Activated CD4-positive, CD25-positive, alpha-beta regulatory T cell treated with anti-CD3 and anti-CD28 coated beads, Interleukin-2, amount 50 U/mL, for 72 hours (primary cell): ENCODE results near the gene ALDOB.
"Not testable (repeated sequence)": the region's sequence is repeated elsewhere in the genome, so short reads cannot be mapped to it uniquely, and the experiment has no call there.

ENCODE experiments used
- DNase-seq: peaks from one replicate; pipeline ENCODE4 v3.0.0; 2021

ALDOB gene

GRCh38 chr9:101418518-101419430 lies 16.8 kb downstream of the ALDOB start:
- DNase-seq = no peak

- DNase-seq = no peak
Measured at GRCh38 chr9:101417977-101418376, 17.6 kb downstream of the ALDOB start.

- DNase-seq = no peak
Measured at GRCh38 chr9:101417389-101417788, 18.2 kb downstream of the ALDOB start.

GRCh38 chr9:101415578-101415977 lies 20.0 kb downstream of the ALDOB start:
- no peak for DNase-seq

- DNase-seq = no peak
Measured at GRCh38 chr9:101414839-101415238, 20.7 kb downstream of the ALDOB start.

- no peak for DNase-seq
Measured at GRCh38 chr9:101409079-101409477, 26.5 kb downstream of the ALDOB start.

- DNase-seq = no peak
Measured at GRCh38 chr9:101408374-101409078, 27.0 kb downstream of the ALDOB start.

- no peak for DNase-seq
Measured at GRCh38 chr9:101403516-101404285, 31.9 kb downstream of the ALDOB start.

- no peak for DNase-seq
Measured at GRCh38 chr9:101400120-101400519, 35.5 kb downstream of the ALDOB start.

- no peak for DNase-seq
Measured at GRCh38 chr9:101399643-101399970, 36.0 kb downstream of the ALDOB start.

GRCh38 chr9:101398930-101399642 lies 36.5 kb downstream of the ALDOB start:
- DNase-seq = no peak

GRCh38 chr9:101398068-101398929 lies 37.3 kb downstream of the ALDOB start, which contains the start of the genes MRPL50 and ZNF189:
Gene MRPL50, minus strand, starts transcription at chr9:101398618. Its CDS starts 26 bp downstream, at chr9:101398592.
Gene ZNF189, plus strand, starts transcription at chr9:101398851. Its CDS starts 306 bp downstream, at chr9:101399157.
- DNase-seq = peak; percentile 88

- no peak for DNase-seq
Measured at GRCh38 chr9:101397746-101398067, 37.9 kb downstream of the ALDOB start.

GRCh38 chr9:101394687-101395086 lies 40.9 kb downstream of the ALDOB start:
- no peak for DNase-seq

GRCh38 chr9:101393135-101393534 lies 42.4 kb downstream of the ALDOB start:
- no peak for DNase-seq

- no peak for DNase-seq
Measured at GRCh38 chr9:101388507-101388993, 47.0 kb downstream of the ALDOB start.

- DNase-seq = no peak
Measured at GRCh38 chr9:101387871-101388506, 47.6 kb downstream of the ALDOB start.

GRCh38 chr9:101384873-101385536 lies 50.6 kb downstream of the ALDOB start, which contains the start of gene BAAT:
Gene BAAT, minus strand, starts transcription at chr9:101385006. Its CDS starts 13,602 bp downstream, at chr9:101371404.
- not testable (repeated sequence) for DNase-seq

- DNase-seq = no peak
Measured at GRCh38 chr9:101383361-101383760, 52.2 kb downstream of the ALDOB start.

- no peak for DNase-seq
Measured at GRCh38 chr9:101381833-101382342, 53.7 kb downstream of the ALDOB start.
